H1 (cell line): ENCODE data around the gene SECTM1. TPM values are rescaled to one million over a fixed set of nuclear protein-coding genes. Genes with fewer than 3 reads are reported as not detected.

Experiments
- CTCF ChIA-PET: fragments of 300-600 bp; sonication (Branson Sonifier 250); formaldehyde crosslinking; loops from one replicate; lab custom pipeline; 2021; ENCODE audit not compliant: partially characterized antibody; lab: Charles Lee
- POLR2A ChIA-PET: fragments of 300-600 bp; sonication (Branson Sonifier 250); formaldehyde crosslinking; loops from one replicate; lab custom pipeline; 2021; ENCODE audit warnings: inconsistent platforms; ENCODE audit not compliant: partially characterized antibody; lab: Charles Lee
- DNase-seq, 2 experiments: peaks; one replicate each; pipeline versions ENCODE4 v3.0.0 to v3.0.0-alpha.2; 2010 to 2022; ENCODE audit warnings: low spot score in 2 of 2, low read depth in 1 of 2, mixed read lengths in 1 of 2
- FAIRE-seq: peaks from 2 replicates; lab custom pipeline; 2011; peaks lifted over from hg19 to GRCh38; lab: Jason Lieb, UNC
- H2AFZ ChIP-seq: 2 replicates; pipeline ENCODE4 v1.8.1; 2012; ENCODE audit warnings: low read length, inconsistent platforms
- H2AK5ac ChIP-seq: 2 replicates; pipeline ENCODE4 v1.6.1; 2013; ENCODE audit warnings: low read depth, low read length
- H2BK120ac ChIP-seq: replicated peaks from 2 replicates; pipeline ENCODE3; 2013; ENCODE audit warnings: low read depth, low read length, inconsistent platforms
- H2BK12ac ChIP-seq: 2 replicates; pipeline ENCODE4 v1.6.1; 2013; ENCODE audit warnings: low read depth, low read length
- H2BK15ac ChIP-seq: 2 replicates; pipeline ENCODE4 v1.6.1; 2013; ENCODE audit warnings: low read length
- H2BK20ac ChIP-seq: 2 replicates; pipeline ENCODE4 v1.6.1; 2013; ENCODE audit warnings: low read length
- H2BK5ac ChIP-seq: 2 replicates; pipeline ENCODE4 v1.6.1; 2013; ENCODE audit warnings: low read depth, low read length
- H3K14ac ChIP-seq: 2 replicates; pipeline ENCODE4 v1.6.1; 2013; ENCODE audit warnings: inconsistent platforms; ENCODE audit not compliant: insufficient read length
- H3K18ac ChIP-seq: 2 replicates; pipeline ENCODE4 v1.6.1; 2013; ENCODE audit warnings: low read length; ENCODE audit errors: extremely low read depth
- H3K23ac ChIP-seq: 2 replicates; pipeline ENCODE4 v1.6.1; 2013; ENCODE audit warnings: inconsistent platforms; ENCODE audit not compliant: insufficient read length
- H3K23me2 ChIP-seq: 2 replicates; pipeline ENCODE4 v1.6.1; 2013; ENCODE audit warnings: low read depth, low read length
- H3K27ac ChIP-seq: 2 replicates; pipeline ENCODE4 v1.6.1; 2011; ENCODE audit warnings: low read depth, low read length, inconsistent platforms
- H3K27me3 ChIP-seq, 4 experiments: replicated peaks in 1 of 4; 1 replicate in 1 of 4; 2 replicates in 3 of 4; pipeline versions ENCODE4 v1.6.1 to v1.8.1; 2011 to 2013; ENCODE audit warnings: low read length in 3 of 4, mild to moderate bottlenecking in 3 of 4, inconsistent platforms in 2 of 4, mixed read lengths in 2 of 4, moderate library complexity in 1 of 4; ENCODE audit not compliant: control insufficient read depth in 3 of 4, insufficient read depth in 3 of 4; ENCODE audit errors: extremely low read depth in 1 of 4
- H3K36me3 ChIP-seq, 4 experiments: 2 replicates each; pipeline versions ENCODE4 v1.6.1 to v1.8.1; 2011 to 2013; ENCODE audit warnings: mild to moderate bottlenecking in 4 of 4, low read length in 3 of 4, moderate library complexity in 2 of 4, control low read depth in 1 of 4, inconsistent platforms in 1 of 4; ENCODE audit not compliant: insufficient read depth in 4 of 4, control insufficient read depth in 2 of 4
- H3K4ac ChIP-seq: replicated peaks from 2 replicates; pipeline ENCODE3; 2013; ENCODE audit warnings: low read length, low read depth, mixed read lengths, inconsistent platforms; ENCODE audit not compliant: insufficient read length
- H3K4me1 ChIP-seq, 4 experiments: replicated peaks in 1 of 4; 1 replicate in 1 of 4; 2 replicates in 3 of 4; pipeline versions ENCODE4 v1.6.1 to v1.8.1; 2011 to 2013; ENCODE audit warnings: low read length in 3 of 4, inconsistent platforms in 2 of 4, mixed read lengths in 1 of 4; ENCODE audit not compliant: insufficient read depth in 4 of 4, control insufficient read depth in 3 of 4
- H3K4me2 ChIP-seq, 2 experiments: 2 replicates each; pipeline versions ENCODE4 v1.6.1 to v1.8.1; 2011 to 2013; ENCODE audit warnings: low read depth in 2 of 2, low read length in 2 of 2, control low read depth in 1 of 2, inconsistent platforms in 1 of 2, mild to moderate bottlenecking in 1 of 2; ENCODE audit not compliant: insufficient read depth in 1 of 2
- H3K4me3 ChIP-seq, 4 experiments: fragments of 200-600, 300-600 bp in 1 of 4; sonication (generic), shearing (Covaris generic), sonication (Bioruptor Twin) in 1 of 4; 2 replicates each; pipeline versions ENCODE4 v1.5.1 to v1.8.1; 2011 to 2016; ENCODE audit warnings: low read length in 4 of 4, low read depth in 3 of 4, control low read depth in 2 of 4, inconsistent platforms in 2 of 4, mild to moderate bottlenecking in 2 of 4, mixed read lengths in 1 of 4, moderate library complexity in 1 of 4; ENCODE audit not compliant: insufficient read depth in 2 of 4; ENCODE audit errors: extremely low read depth in 1 of 4
- H3K56ac ChIP-seq: replicated peaks from 2 replicates; pipeline ENCODE3; 2013; ENCODE audit warnings: low read depth, mild to moderate bottlenecking, mixed read lengths, low read length, inconsistent platforms; ENCODE audit not compliant: insufficient read length
- H3K79me1 ChIP-seq: 2 replicates; pipeline ENCODE4 v1.6.1; 2013; ENCODE audit warnings: low read depth, low read length, control low read depth
- H3K79me2 ChIP-seq, 2 experiments: 2 replicates each; pipeline versions ENCODE4 v1.6.1 to v1.8.1; 2012 to 2013; ENCODE audit warnings: low read length in 2 of 2, mild to moderate bottlenecking in 2 of 2, inconsistent platforms in 1 of 2; ENCODE audit not compliant: insufficient read depth in 2 of 2, control insufficient read depth in 1 of 2
- H3K9ac ChIP-seq, 4 experiments: replicated peaks in 1 of 4; 1 replicate in 1 of 4; 2 replicates in 3 of 4; pipeline versions ENCODE4 v1.6.1 to v1.8.1; 2011 to 2013; ENCODE audit warnings: low read depth in 3 of 4, low read length in 3 of 4, control low read depth in 2 of 4, mild to moderate bottlenecking in 2 of 4, moderate library complexity in 2 of 4, inconsistent platforms in 1 of 4; ENCODE audit errors: extremely low read depth in 1 of 4
- H3K9me3 ChIP-seq, 2 experiments: 2 replicates each; pipeline versions ENCODE4 v1.6.1 to v1.8.1; 2012 to 2013; ENCODE audit warnings: mild to moderate bottlenecking in 2 of 2, moderate library complexity in 2 of 2, control low read depth in 1 of 2, inconsistent platforms in 1 of 2, low read depth in 1 of 2, low read length in 1 of 2, mixed read lengths in 1 of 2; ENCODE audit not compliant: insufficient read depth in 2 of 2
- H4K20me1 ChIP-seq, 2 experiments: replicated peaks in 1 of 2; 2 replicates each; pipeline versions ENCODE3 to v1.8.1; 2011 to 2013; ENCODE audit warnings: inconsistent platforms in 2 of 2, low read length in 2 of 2, mild to moderate bottlenecking in 1 of 2; ENCODE audit not compliant: insufficient read depth in 2 of 2, control insufficient read depth in 1 of 2
- H4K5ac ChIP-seq: 2 replicates; pipeline ENCODE4 v1.6.1; 2013; ENCODE audit warnings: low read length, low read depth, mixed read lengths, inconsistent platforms; ENCODE audit not compliant: insufficient read length
- H4K8ac ChIP-seq: 2 replicates; pipeline ENCODE4 v1.8.0; 2013; ENCODE audit warnings: mild to moderate bottlenecking, moderate library complexity, low read length, inconsistent platforms; ENCODE audit not compliant: insufficient read depth; ENCODE audit errors: extremely low read depth
- H4K91ac ChIP-seq: replicated peaks from 2 replicates; pipeline ENCODE3; 2013; ENCODE audit warnings: low read length, mixed read lengths, inconsistent platforms; ENCODE audit not compliant: insufficient read length
- BCL11A ChIP-seq, 2 experiments: IDR thresholded peaks; one replicate each; pipeline ENCODE4 v1.6.1; 2011; ENCODE audit warnings: low read depth in 2 of 2, low read length in 2 of 2, mild to moderate bottlenecking in 2 of 2
- CEBPB ChIP-seq: IDR thresholded peaks from 2 replicates; pipeline ENCODE4 v1.6.1; 2012; ENCODE audit warnings: low read depth, low read length
- FOSL1 ChIP-seq: IDR thresholded peaks from 2 replicates; pipeline ENCODE4 v1.6.1; 2011; ENCODE audit warnings: mild to moderate bottlenecking, low read depth, low read length, moderate library complexity; ENCODE audit not compliant: insufficient read depth
- GABPA ChIP-seq: IDR thresholded peaks from 2 replicates; pipeline ENCODE4 v1.6.1; 2011; ENCODE audit warnings: mild to moderate bottlenecking, low read length, moderate library complexity, borderline replicate concordance; ENCODE audit not compliant: insufficient read depth
- HDAC6 ChIP-seq: IDR thresholded peaks from one replicate; pipeline ENCODE4 v1.7.1; 2012; ENCODE audit warnings: low read depth, mild to moderate bottlenecking, inconsistent platforms, low read length, moderate library complexity
- JUND ChIP-seq: IDR thresholded peaks from 2 replicates; pipeline ENCODE4 v1.6.1; 2011; ENCODE audit warnings: mild to moderate bottlenecking, improper control_type of control experiment, low read length
- KDM4A ChIP-seq: IDR thresholded peaks from one replicate; pipeline ENCODE4 v1.7.1; 2012; ENCODE audit warnings: low read depth, mild to moderate bottlenecking, moderate library complexity, low read length, inconsistent platforms; ENCODE audit not compliant: severe bottlenecking
- SP2 ChIP-seq: IDR thresholded peaks from 2 replicates; pipeline ENCODE4 v1.6.1; 2012; ENCODE audit warnings: mild to moderate bottlenecking, low read length, inconsistent platforms
- TAF7 ChIP-seq: optimal IDR thresholded peaks from 2 replicates; pipeline ENCODE3; 2011; ENCODE audit warnings: low read depth, mild to moderate bottlenecking, inconsistent platforms, low read length, moderate library complexity, borderline replicate concordance
- TBP ChIP-seq: IDR thresholded peaks from 2 replicates; pipeline ENCODE4 v1.6.1; 2011; ENCODE audit warnings: low read depth, low read length, improper control_type of control experiment
- USF2 ChIP-seq: IDR thresholded peaks from 2 replicates; pipeline ENCODE4 v1.6.1; 2011; ENCODE audit warnings: low read length, improper control_type of control experiment
- WGBS, 2 experiments: shearing (Covaris generic) in 1 of 2; methylation state at CpG; one replicate each; pipeline versions ENCODE4 v1.1.6 to v1.1.7; 2013 to 2015; ENCODE audit warnings: low lambda C conversion rate in 2 of 2, mixed read lengths in 2 of 2, inconsistent platforms in 1 of 2, low coverage in 1 of 2, missing lambda C conversion rate in 1 of 2; ENCODE audit not compliant: insufficient replicate concordance in 2 of 2, insufficient coverage in 1 of 2, insufficient read length in 1 of 2; ENCODE audit errors: extremely low coverage in 1 of 2, missing lambda C conversion rate in 1 of 2; 5-methylcytosine and 5-hydroxymethylcytosine counted together
- polyA plus RNA-seq, 7 experiments: library from polyadenylated mRNA; depleted of rRNA in 3 of 7; stranded (reverse) in 5 of 7; unstranded in 2 of 7; fragments of >200 nt in 5 of 7; fragments of 200-250 nt in 2 of 7; gene quantifications; 1 replicate in 5 of 7; 2 replicates in 1 of 7; 4 replicates in 1 of 7; pipeline versions ENCODE4 v1.2.1 to v1.2.3, GENCODE V29; 2011 to 2013; ENCODE audit warnings: missing spikeins in 2 of 7, mixed read lengths in 2 of 7
- total RNA-seq: library from RNA; stranded (reverse); fragmentation: NEBNext Ultra II Directional; extraction: Animal tissue kit (Norgen Biotek cat#: 25700); gene quantifications from 2 replicates; pipeline ENCODE4 v1.2.1, GENCODE V29; 2021

SECTM1 gene
- total and polyA plus RNA-seq, 2 of the 8 experiments (the other 6 are each of a cell fraction or from before 2014, with no cell fraction given), result 0.20 to 0.65 TPM

DNA sequence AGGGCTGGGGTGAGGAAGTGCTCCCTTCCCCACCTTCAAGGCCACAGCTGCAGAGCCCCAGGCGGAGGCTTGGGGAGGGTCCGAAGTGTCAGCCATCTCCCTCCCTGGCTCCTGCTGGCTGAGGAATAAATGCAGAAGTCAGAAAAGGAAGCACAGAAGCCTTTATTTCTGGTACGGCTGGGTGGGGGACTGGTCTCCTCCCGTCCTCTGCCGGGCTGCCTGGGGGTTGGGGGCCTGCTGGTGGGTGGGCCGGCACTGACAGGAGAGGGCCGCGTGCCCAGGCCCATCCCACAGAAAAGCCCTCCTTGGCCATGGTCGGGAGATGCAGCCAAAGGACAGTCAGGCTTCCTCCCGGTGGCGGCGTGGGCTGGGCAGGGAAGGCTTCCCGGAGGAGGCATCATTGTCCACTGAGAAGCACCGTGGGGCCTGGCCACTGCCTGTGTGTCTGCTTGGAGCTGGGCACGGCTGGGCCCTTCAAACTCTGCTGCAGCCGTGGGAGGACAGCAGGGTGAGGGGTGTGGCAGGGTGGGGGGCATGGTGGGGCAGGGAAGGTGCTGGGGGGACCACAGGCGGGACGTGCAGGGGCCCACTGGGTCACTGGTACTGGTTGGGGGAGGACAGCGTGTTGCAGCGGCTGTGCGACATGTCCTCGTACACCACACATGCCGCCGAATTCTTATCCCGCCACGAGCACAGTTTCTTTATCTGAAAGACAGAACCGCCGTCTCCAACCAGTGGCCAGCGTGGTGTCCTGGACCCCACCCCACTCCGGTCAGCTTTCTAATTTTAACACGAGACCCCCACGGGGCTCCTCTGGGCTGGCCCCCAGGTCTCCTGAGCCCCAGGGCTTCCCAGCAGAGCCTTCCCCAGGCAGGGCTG is 18.6 kb downstream of the SECTM1 start:
- no peak for FAIRE-seq
- no peak overlapping the region for H2AFZ ChIP-seq

More for the DNA sequence above, 18.6 kb downstream of the SECTM1 start:
- Histone ChIP-seq H2BK5ac (no peak overlapping the region), H3K56ac (no peak overlapping the region), H3K27ac (no peak overlapping the region), H4K5ac (no peak overlapping the region), H4K20me1 (peaks cover 0 to 12% of the 10 kb centered on the region in 2 experiments), H3K23ac (peak overlapping the region; percentile 21), H2BK20ac (no peak overlapping the region)
- WGBS, 2 experiments, result 80% methylated on average over 26 of the region's 32 CpGs; no CpG with 5 or more reads in 1 of the 2 experiments
- DNase-seq, result no peak
- TF ChIP-seq KDM4A, result no peak
- no peak for TF ChIP-seq CEBPB
- TF ChIP-seq FOSL1, result no peak
- TF ChIP-seq BCL11A (IDR thresholded peaks at IDR 0.05; ENCODE audit: low read depth in 2 of 2, low read length in 2 of 2), result no peak
- no peak for TF ChIP-seq HDAC6
- no peak for TF ChIP-seq SP2
- no peak for TF ChIP-seq TAF7
- TF ChIP-seq TBP, result no peak
- no peak for TF ChIP-seq JUND
- no peak for TF ChIP-seq GABPA
- no peak for TF ChIP-seq USF2
- TF ChIP-seq, all 59 proteins: peak for 0
- peak overlapping the region; percentile 54 for H4K91ac ChIP-seq
- no peaks in the 10 kb centered on the region for H3K79me1 ChIP-seq
- no peak overlapping the region for H2BK120ac ChIP-seq
- H3K14ac ChIP-seq, result no peak overlapping the region
- H2BK12ac ChIP-seq, result no peak overlapping the region
- H3K79me2 ChIP-seq, result no peaks in the 10 kb centered on the region
- peaks cover 0 to 14% of the 10 kb centered on the region in 2 experiments; a peak in 1 of 4 replicates for H3K9me3 ChIP-seq
- H3K4me2 ChIP-seq, result peak overlapping the region in 1 of 2 experiments; percentile 44; a peak in 2 of 4 replicates
- H3K4me3 ChIP-seq, result peak overlapping the region in 1 of 4 experiments; percentile 48; a peak in 1 of 8 replicates
- H3K23me2 ChIP-seq, result peaks cover 5% of the 10 kb centered on the region; the same call in 1 of the 2 replicates
- no peaks in the 10 kb centered on the region for H3K36me3 ChIP-seq
- H3K4ac ChIP-seq, result no peak overlapping the region
- no peak overlapping the region for H2BK15ac ChIP-seq
- ChIA-PET CTCF (interaction anchor here (3.1 to 4.8 kb wide), 2 partner anchors 13 kb away, joined by 19 to 28 read pairs; no protein-coding TSS in a partner anchor), POLR2A (no interaction called here)
- no peak overlapping the region for H3K9ac ChIP-seq
- H3K18ac ChIP-seq, result no peak overlapping the region
- H3K27me3 ChIP-seq, result no peaks in the 10 kb centered on the region; a peak in 3 of 7 replicates
- H3K4me1 ChIP-seq, result peaks cover 0 to 5% (median 4%) of the 10 kb centered on the region in 4 experiments; a peak in 5 of 7 replicates
- H2AK5ac ChIP-seq, result no peak overlapping the region
- peak overlapping the region; percentile 85; the same call in 1 of the 2 replicates for H4K8ac ChIP-seq
